A673 (cell line): Measurements from ENCODE around the gene C5orf15. TPM values are rescaled to one million over a fixed set of nuclear protein-coding genes. Genes with fewer than 3 reads are reported as not detected.

ENCODE experiments used
- BruUV-seq: library from RNA; stranded (reverse); fragments of 400-500 nt; replicated peaks from 2 replicates; lab custom pipeline; 2021; lab: Mats Ljungman, UMichigan
- CTCF ChIA-PET: fragments of 300-600 bp; sonication (Branson Sonifier 250); formaldehyde crosslinking; loops from one replicate; lab custom pipeline; 2022; ENCODE audit warnings: antibody characterized with exemption; lab: Charles Lee
- POLR2A ChIA-PET: fragments of 300-600 bp; sonication (Branson Sonifier 250); formaldehyde crosslinking; loops from one replicate; lab custom pipeline; 2022; ENCODE audit warnings: antibody characterized with exemption; ENCODE audit not compliant: low non-redundant PET; lab: Charles Lee
- DNase-seq: peaks from one replicate; pipeline ENCODE4 v3.0.0-alpha.2; 2015; ENCODE audit warnings: low spot score
- H3K27ac ChIP-seq: fragments of 200-600 bp; sonication (generic); 2 replicates; pipeline ENCODE4 v1.5.1; 2016; ENCODE audit warnings: mixed run types, low read depth, mild to moderate bottlenecking, mixed read lengths, antibody characterized with exemption, low read length; ENCODE audit not compliant: poor library complexity, severe bottlenecking
- H3K27me3 ChIP-seq: fragments of 200-600 bp; sonication (generic); replicated peaks from 2 replicates; pipeline ENCODE4 v1.6.1; 2017; ENCODE audit warnings: mixed run types, low read depth, mild to moderate bottlenecking, mixed read lengths, antibody characterized with exemption, low read length; ENCODE audit not compliant: insufficient read depth, poor library complexity
- H3K36me3 ChIP-seq: fragments of 200-600 bp; sonication (generic); 2 replicates; pipeline ENCODE4 v1.6.1; 2016; ENCODE audit warnings: mixed run types, mild to moderate bottlenecking, mixed read lengths, antibody characterized with exemption, low read length; ENCODE audit not compliant: insufficient read depth, poor library complexity, severe bottlenecking
- H3K4me1 ChIP-seq: fragments of 200-600 bp; sonication (generic); 2 replicates; pipeline ENCODE4 v1.6.1; 2017; ENCODE audit warnings: mixed run types, mild to moderate bottlenecking, mixed read lengths, antibody characterized with exemption, low read length; ENCODE audit not compliant: insufficient read depth, poor library complexity, severe bottlenecking
- H3K4me3 ChIP-seq: fragments of 200-600 bp; sonication (generic); 2 replicates; pipeline ENCODE4 v1.5.1; 2016; ENCODE audit warnings: low read depth, mixed run types, mild to moderate bottlenecking, mixed read lengths, low read length; ENCODE audit not compliant: poor library complexity, severe bottlenecking
- H3K9me3 ChIP-seq: fragments of 200-600 bp; sonication (generic); 2 replicates; pipeline ENCODE4 v1.6.1; 2016; ENCODE audit warnings: mixed run types, low read depth, mild to moderate bottlenecking, mixed read lengths, antibody characterized with exemption, low read length; ENCODE audit not compliant: poor library complexity, severe bottlenecking
- EZH2 ChIP-seq: fragments of 200-600 bp; sonication (generic); IDR thresholded peaks from 2 replicates; pipeline ENCODE4 v1.6.1; 2017; ENCODE audit warnings: borderline replicate concordance, low read depth, mild to moderate bottlenecking, mixed read lengths, antibody characterized with exemption, low read length; ENCODE audit not compliant: poor library complexity, severe bottlenecking
- intact Hi-C: fragments of 100-400 bp; cut with micrococcal nuclease; formaldehyde crosslinking; loops from one replicate; pipeline ENCODE4 v1.10.0; 2022; ENCODE audit not compliant: unreplicated experiment
- total RNA-seq: library from RNA; stranded (reverse); gene quantifications from 2 replicates; pipeline ENCODE4 v1.2.3, GENCODE V29; 2021
- TF ChIP-seq, protein P1 (sequence below): fragments of 300-800, 200-600 bp; sonication (generic); conservative IDR thresholded peaks from 2 replicates; pipeline ENCODE4 v1.5.1; 2017; ENCODE audit warnings: low read depth, mild to moderate bottlenecking, antibody characterized with exemption, low read length, moderate library complexity, mixed read lengths

Gene C5orf15
- total RNA-seq, 1 experiment from 2014 or later = 40.8 TPM

DNA sequence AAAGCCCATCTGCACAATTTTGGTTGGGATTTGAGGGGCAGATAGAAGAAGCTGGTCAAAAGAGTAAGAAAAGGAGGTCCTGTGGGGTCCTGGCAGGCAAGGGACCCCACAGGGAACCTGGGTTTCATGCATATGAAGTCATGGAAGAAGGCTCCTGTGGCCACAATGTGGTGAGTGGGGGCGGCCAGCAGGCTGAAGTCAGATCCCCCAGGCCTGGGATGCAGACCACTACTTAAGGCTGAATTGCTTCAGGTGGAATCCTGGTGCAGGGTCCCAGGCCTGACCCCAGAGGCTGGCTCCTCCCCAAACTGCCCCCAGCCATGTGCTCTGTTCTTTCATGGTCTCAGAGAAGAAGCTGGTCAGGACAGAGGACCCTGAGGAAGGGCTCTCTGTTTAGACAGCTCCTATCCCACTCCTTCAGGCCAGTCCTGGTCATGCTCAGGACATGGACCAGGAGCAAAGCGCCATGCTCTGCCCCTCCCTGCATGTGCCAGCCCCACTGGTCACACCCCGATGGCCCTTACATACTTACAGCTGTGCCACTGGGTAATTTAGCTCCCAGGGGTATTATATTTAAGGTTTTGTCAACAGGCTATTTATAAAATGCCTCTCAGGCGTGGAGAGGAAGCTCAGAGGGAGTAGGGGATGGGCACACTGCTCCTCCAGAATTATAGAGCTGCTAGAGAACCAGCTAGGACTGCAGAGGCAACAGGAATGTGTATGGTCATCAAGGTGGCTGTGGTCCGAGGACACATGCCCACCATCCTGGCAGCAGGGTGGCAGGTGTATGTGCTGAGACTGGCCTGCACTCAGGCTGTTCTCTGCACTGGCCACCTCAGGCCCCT lies 33.4 kb downstream of the C5orf15 start:
- Histone ChIP-seq H3K4me3 (no peak overlapping the region), H3K4me1 (peaks cover 14% of the 10 kb centered on the region), H3K36me3 (no peaks in the 10 kb centered on the region), H3K27me3 (no peaks in the 10 kb centered on the region), H3K27ac (no peak overlapping the region), H3K9me3 (no peaks in the 10 kb centered on the region)
- ChIA-PET CTCF (interaction anchor here (0.9 kb wide), 1 partner anchor 511 kb away, joined by 3 read pairs; no protein-coding TSS in a partner anchor), POLR2A (no interaction called here)
- no TSS peak for BruUV-seq
- DNase-seq = peak; percentile 31
- intact Hi-C loops = no loop called here
- TF ChIP-seq EZH2 = no peak
- TF ChIP-seq, protein P1, sequence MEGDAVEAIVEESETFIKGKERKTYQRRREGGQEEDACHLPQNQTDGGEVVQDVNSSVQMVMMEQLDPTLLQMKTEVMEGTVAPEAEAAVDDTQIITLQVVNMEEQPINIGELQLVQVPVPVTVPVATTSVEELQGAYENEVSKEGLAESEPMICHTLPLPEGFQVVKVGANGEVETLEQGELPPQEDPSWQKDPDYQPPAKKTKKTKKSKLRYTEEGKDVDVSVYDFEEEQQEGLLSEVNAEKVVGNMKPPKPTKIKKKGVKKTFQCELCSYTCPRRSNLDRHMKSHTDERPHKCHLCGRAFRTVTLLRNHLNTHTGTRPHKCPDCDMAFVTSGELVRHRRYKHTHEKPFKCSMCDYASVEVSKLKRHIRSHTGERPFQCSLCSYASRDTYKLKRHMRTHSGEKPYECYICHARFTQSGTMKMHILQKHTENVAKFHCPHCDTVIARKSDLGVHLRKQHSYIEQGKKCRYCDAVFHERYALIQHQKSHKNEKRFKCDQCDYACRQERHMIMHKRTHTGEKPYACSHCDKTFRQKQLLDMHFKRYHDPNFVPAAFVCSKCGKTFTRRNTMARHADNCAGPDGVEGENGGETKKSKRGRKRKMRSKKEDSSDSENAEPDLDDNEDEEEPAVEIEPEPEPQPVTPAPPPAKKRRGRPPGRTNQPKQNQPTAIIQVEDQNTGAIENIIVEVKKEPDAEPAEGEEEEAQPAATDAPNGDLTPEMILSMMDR = no peak

DNA sequence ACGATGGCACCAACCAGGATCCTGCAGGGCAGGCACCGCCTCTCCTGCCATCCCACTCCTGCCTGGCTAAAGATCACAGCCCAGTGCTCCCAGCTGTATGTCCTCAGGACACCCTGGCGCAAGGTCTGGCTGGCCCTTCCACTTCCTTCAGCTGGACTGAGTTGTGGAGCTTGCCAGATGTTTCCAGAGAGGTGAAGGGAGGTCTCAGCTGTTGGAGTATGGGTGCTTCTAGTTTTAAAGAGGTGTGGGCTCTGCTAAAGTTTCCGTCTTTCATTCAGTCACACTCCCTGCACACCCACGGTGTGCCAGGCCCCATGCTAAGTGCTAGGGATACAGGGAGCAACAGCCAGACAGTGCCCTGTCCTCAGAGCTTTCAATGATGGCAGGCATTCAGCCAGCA lies 34.1 kb downstream of the C5orf15 start:
- H3K9me3 ChIP-seq = no peaks in the 10 kb centered on the region
- intact Hi-C loops = no loop called here
- TF ChIP-seq EZH2 = no peak
- TF ChIP-seq, protein P1 = no peak
- POLR2A ChIA-PET = no interaction called here
- DNase-seq = no peak
- no TSS peak for BruUV-seq
- H3K27ac ChIP-seq = no peak overlapping the region
- H3K36me3 ChIP-seq = no peaks in the 10 kb centered on the region
- no peaks in the 10 kb centered on the region for H3K27me3 ChIP-seq
- CTCF ChIA-PET = no interaction called here
- no peak overlapping the region for H3K4me3 ChIP-seq
- peaks cover 15% of the 10 kb centered on the region for H3K4me1 ChIP-seq

DNA sequence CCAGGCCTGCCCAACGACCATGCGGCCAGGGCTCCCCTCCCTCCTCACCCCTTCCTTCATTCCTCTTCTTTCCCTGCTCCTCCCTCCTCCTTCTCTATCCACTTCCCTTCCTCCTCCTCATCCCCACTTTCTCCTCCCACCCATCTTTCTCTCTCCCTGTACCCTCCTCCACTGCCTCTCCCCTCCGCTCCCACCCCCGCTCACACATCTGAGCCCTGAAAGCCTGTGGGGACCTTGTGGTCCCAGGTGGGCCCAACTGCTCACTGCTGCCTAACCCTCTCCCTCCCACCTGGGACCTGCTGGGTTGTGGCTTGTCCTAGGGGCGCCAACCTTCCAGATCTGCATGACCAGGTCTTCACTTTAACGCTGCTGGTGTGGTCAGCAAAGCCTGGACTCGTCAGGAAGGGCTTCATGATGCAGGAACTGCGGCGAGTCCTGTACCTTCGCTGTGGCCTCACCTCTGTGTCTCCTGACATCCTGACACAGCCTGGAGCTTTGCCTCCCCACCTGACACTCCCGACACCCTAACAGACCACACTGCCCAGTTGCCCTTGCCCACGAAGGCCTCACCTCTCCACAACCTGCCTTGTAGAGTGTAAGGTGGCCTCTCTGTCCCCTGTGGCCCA lies 34.6 kb downstream of the C5orf15 start:
- no peaks in the 10 kb centered on the region for H3K27me3 ChIP-seq
- no peak overlapping the region for H3K27ac ChIP-seq
- POLR2A ChIA-PET = no interaction called here
- no TSS peak for BruUV-seq
- intact Hi-C loops = no loop called here
- H3K36me3 ChIP-seq = no peaks in the 10 kb centered on the region
- DNase-seq = no peak
- H3K4me1 ChIP-seq = peaks cover 15% of the 10 kb centered on the region
- CTCF ChIA-PET = no interaction called here
- no peak overlapping the region for H3K4me3 ChIP-seq
- TF ChIP-seq EZH2 = no peak
- TF ChIP-seq, protein P1 = no peak
- no peaks in the 10 kb centered on the region for H3K9me3 ChIP-seq
